NCI-H526 treated with DMSO at 0.1 percent for 48 hours (cell line): ENCODE results near the gene GATA1.
A peak's percentile ranks its signal among the peaks of the same experiment; 100 is the strongest.
"Not testable (repeated sequence)": the region's sequence is repeated elsewhere in the genome, so short reads cannot be mapped to it uniquely, and the experiment has no call there.

ENCODE experiments used
- DNase-seq: peaks from one replicate; lab custom pipeline; 2025; lab: John Stamatoyannopoulos, UW

Gene GATA1

DNA sequence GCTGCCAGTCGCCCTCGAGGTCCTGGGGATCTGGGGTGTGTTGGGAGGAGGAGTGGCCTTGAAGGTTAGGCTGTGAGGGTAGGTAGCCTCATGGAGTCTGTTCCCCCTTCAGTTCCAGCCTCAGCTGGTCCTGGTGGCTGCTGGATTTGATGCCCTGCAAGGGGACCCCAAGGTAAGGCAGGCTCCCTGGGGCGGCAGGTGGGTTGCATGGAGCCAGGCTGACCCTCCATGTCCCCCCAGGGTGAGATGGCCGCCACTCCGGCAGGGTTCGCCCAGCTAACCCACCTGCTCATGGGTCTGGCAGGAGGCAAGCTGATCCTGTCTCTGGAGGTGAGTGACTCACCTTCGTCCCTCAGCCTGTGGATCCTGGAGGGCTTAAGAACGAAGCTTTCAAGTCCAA lies 28.3 kb downstream of the GATA1 start:
- no peak for DNase-seq

GRCh38 chrX:48815266-48815665 lies 28.9 kb downstream of the GATA1 start:
- DNase-seq: no peak

GRCh38 chrX:48816014-48816810 lies 29.8 kb downstream of the GATA1 start:
- no peak for DNase-seq

GRCh38 chrX:48818098-48818497 lies 31.7 kb downstream of the GATA1 start:
- no peak for DNase-seq

DNA sequence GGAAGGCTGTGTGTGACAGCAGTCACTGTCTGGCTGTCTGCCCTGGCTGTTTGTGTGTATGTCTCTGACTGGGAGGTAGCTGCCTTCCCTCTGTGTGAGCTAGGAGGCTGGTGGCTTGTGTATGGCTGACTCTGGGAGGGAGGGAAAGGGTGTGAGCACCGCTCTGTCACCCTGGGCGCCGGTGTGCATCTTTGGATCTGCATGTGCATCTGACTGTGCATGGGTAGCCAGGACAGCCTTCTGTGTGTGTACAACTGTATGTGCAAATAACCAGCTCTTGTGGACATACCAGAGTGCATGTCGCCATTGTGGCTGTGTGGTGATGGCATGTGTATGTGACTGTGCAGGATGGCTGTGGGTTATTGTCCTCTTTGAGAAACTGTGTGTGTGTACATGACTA lies 32.5 kb downstream of the GATA1 start:
- no peak for DNase-seq

DNA sequence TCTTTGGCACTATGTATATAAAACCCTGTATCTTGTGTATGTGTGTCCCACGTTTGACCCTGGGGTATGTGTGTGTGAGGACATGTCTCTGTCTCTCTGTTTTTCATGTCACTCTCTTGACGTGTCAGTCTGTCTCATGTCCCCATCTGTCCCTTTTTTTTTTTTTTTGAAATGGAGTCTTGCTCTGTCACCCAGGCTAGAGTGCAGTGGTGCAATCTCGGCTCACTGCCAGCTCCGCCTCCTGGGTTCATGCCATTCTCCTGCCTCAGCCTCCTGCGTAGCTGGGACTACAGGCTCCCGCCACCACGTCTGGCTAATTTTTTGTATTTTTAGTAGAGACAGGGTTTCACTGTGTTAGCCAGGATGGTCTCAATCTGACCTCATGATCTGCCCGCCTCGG lies 33.0 kb downstream of the GATA1 start:
- DNase-seq: not testable (repeated sequence)

GRCh38 chrX:48823053-48823452 lies 36.7 kb downstream of the GATA1 start:
- no peak for DNase-seq

DNA sequence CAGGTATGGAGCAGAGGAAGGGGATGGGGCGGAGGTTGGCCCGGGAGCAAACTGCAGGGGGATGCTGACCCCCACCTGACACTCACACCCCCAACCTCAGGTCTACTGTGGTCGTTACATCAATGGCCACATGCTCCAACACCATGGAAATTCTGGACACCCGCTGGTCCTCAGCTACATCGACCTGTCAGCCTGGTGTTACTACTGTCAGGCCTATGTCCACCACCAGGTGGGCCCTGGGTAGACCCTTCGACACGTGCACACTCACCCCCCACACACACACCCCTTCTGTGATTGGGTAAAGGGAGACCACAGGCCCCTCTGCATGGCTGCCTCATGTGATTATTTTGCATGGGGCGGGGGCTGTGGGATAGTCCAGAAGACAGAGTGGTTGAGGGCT lies 37.7 kb downstream of the GATA1 start:
- DNase-seq: no peak

DNA sequence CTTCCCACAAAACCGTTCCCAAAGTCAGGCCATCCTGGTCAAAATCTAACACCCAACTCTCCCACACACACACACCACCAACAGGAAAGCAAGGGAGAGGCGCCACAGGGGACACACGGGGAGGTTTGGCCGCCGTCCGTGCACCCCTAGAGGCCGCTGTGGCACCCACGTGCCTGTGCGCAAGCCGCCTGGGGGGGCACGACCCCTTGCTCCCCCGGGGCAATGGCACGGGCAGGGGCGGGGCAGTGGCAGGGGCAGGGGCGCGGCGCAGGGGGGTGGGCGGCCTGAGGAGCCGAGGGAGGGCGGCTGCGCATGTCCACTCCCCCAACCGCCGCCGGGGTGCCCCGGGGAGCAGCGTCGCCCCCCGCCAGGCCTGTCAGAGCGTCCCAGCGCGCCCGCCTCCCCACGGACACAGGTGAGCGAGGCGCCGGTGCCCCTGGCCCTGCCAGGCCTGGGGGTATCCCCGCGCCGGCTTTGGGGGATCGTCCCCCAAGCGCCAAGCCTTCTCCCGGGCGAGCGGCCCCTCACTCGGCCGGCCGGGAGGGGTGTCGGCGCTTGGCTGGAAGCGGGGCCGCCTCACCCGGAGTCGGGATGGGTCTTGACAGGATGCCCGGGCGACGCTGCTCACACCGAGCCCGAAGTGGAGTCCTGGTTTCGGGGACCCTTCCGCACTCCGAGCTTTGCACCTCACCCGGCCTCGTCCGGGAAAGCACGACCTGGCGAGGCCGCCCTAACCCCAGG lies 39.9 kb downstream of the GATA1 start, which contains the start of gene ERAS:
TSS of gene ERAS (plus strand) at position 379 of the 741 bp plus-strand sequence. CDS start 2,611 bp downstream, outside the sequence.
- no peak for DNase-seq

GRCh38 chrX:48826876-48827653 lies 40.7 kb downstream of the GATA1 start:
- no peak for DNase-seq

DNA sequence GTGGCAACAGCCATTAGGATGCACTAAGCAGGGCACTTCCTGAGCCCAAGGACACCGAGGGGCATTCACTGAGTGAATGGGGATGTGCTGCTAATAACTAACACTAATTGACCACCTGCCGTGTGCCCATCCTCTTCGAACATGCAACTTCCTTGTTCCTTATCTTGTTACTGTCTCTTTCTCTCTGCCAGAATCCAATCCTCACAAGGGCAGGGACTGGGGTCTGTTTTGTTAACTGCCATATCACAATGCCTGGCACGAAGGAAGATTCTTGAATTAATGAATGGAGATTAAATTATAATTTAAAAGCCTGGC lies 41.2 kb downstream of the GATA1 start:
- DNase-seq: no peak

GRCh38 chrX:48829016-48829735 lies 42.8 kb downstream of the GATA1 start:
- no peak for DNase-seq

DNA sequence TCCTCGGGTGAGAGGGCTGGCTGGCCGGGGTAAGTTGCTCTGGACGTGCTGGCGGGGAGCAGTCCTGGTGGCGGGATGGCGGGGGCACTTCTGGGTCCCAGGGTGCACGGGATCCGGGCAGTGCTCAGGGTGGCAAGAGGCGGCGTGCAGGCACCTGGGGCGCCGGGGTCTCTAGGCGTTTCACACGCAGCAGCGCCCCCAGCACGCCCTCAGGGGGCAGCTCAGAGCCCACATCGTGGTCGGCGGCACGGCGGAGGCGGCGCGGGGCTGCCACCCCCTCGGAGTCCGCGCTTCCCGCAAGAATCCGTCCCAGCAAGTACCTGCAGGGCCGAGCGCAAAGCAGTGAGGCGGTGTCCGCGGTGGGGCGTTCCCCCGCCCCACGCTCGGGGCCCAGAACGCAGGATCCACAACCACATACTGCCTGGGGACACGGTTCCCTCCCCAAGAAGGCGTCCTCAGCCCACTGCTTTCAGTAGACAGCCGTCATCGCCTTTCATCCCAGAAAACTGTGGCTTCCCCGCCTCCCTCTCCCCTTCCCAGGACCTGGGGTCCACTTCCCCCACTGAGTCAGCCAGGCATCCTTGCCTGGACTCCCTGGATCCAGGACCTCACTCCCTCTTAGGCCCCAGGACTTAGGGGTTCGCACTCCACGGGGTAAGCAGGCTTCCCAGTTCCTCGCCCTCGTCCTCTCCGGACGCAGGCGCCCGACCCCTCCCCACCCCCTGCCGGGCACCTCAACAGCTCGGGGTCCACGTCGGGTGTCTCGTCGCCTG lies 44.9 kb downstream of the GATA1 start:
- DNase-seq: no peak

DNA sequence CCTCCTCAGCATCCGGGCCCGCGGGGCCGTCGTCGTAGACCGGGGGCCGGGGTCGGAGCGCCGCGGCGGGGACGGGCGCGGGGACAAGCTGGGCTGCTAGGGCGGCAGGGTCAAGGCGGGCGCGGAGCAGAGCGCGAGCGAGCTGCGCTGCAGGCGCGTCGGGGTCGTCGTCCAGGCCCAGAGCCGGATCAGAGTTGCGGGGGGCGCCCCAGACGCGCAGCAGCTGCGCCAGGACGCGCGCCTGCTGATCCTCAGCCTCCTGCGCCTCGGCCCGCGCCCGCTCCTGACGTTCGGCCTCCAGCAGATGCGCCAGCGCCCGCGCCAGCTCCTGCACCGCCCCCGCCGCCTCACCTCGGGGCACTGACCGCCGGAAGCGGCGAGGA lies 45.5 kb downstream of the GATA1 start:
- DNase-seq: no peak

- DNase-seq: no peak
Measured at GRCh38 chrX:48833542-48834138, 47.2 kb downstream of the GATA1 start.

DNA sequence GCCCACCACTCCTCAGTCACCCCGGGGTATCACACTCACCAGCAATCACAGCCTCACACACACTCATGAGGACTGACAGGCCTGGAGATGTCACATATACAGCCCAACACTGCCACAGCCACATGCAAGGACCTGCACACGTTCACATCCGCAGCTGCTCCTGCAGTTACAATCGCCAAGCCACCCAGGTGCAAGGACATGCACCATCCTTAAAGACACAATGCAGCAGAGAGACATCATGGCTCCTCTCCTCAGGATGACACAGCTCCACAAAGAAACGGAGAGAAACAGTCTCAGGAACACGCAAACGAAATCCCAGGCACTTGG lies 48.0 kb downstream of the GATA1 start:
- no peak for DNase-seq

DNA sequence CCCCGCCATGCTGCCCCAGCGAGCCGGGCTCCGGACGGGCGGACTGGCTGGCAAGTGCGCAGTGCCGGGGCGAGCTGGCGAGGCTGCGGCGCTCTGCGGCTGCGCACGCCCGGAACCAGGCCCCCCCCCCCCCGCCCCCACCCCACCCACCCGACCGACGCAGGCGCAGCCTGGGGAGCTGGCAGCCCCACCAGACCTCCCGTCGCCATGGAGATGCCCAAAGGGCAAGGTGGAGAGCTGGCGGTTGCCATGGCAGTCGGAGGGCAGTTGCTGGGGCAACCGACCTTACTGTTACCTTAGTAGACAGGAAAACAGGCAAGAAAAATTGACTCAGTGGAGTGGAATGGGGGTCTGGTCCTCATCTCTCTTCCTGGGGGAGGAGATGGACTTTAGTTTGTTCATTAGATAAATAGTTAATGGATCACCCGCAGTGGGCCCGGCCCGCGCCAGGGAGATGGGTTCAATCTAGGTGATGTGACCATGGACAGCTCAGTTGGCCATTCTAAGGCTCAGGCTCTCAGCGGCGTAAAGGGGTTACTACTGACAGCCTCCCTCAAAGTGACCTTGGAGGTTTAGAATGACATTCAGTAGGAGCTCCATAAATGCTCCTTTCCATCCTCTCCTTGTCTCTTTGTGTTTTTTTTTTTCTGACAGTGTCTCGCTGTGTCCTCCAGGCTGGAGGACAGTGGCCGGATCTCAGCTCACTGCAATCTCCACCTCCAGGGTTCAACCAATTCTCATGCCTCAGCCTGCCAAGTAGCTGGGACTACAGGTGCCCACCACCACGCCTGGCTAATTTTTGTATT lies 49.3 kb downstream of the GATA1 start, which contains the start of gene PCSK1N:
TSS of gene PCSK1N (minus strand) at position 87 of the 806 bp plus-strand sequence. CDS start at position 9, 78 bp downstream.
- DNase-seq: peak; percentile 62

- DNase-seq: no peak
Measured at GRCh38 chrX:48839686-48840085, 53.3 kb downstream of the GATA1 start.
